OCI-LY7 (cell line): ENCODE measurements around the gene RBM25. TPM values are rescaled to one million over a fixed set of nuclear protein-coding genes. Genes with fewer than 3 reads are reported as not detected.

Source experiments
- BruUV-seq: library from RNA; stranded (reverse); fragments of 400-500 nt; replicated peaks from 2 replicates; lab custom pipeline; 2021; lab: Mats Ljungman, UMichigan
- CTCF ChIA-PET: fragments of 300-600 bp; sonication (Branson Sonifier 250); formaldehyde crosslinking; loops from one replicate; lab custom pipeline; 2022; ENCODE audit warnings: antibody characterized with exemption; ENCODE audit not compliant: unreplicated experiment; lab: Charles Lee
- POLR2A ChIA-PET: fragments of 300-600 bp; sonication (Branson Sonifier 250); formaldehyde crosslinking; loops from one replicate; lab custom pipeline; 2022; ENCODE audit warnings: antibody characterized with exemption; lab: Charles Lee
- DNase-seq: peaks from one replicate; pipeline ENCODE4 v3.0.0-alpha.2; 2015; ENCODE audit warnings: low spot score
- H2AFZ ChIP-seq: fragments of 200-600 bp; sonication (generic), shearing (Covaris generic); 2 replicates; pipeline ENCODE4 v1.6.1; 2014; ENCODE audit warnings: mild to moderate bottlenecking, antibody characterized with exemption, low read length, moderate library complexity
- H3K27ac ChIP-seq: fragments of 200-600 bp; sonication (generic); 2 replicates; pipeline ENCODE4 v1.5.1; 2014; ENCODE audit warnings: mixed run types, low read depth, mild to moderate bottlenecking, moderate library complexity, low read length, inconsistent platforms; ENCODE audit not compliant: poor library complexity, severe bottlenecking
- H3K36me3 ChIP-seq: fragments of 200-600 bp; sonication (generic); 2 replicates; pipeline ENCODE4 v1.6.1; 2014; ENCODE audit warnings: mild to moderate bottlenecking, antibody characterized with exemption, low read length, moderate library complexity, mixed read lengths; ENCODE audit not compliant: insufficient read depth
- H3K4me1 ChIP-seq: fragments of 200-600 bp; sonication (generic); 2 replicates; pipeline ENCODE4 v1.5.1; 2014; ENCODE audit warnings: mild to moderate bottlenecking, low read length; ENCODE audit not compliant: insufficient read depth, poor library complexity, severe bottlenecking
- H3K4me2 ChIP-seq: fragments of 200-600 bp; sonication (generic); 2 replicates; pipeline ENCODE4 v1.6.1; 2014; ENCODE audit warnings: mild to moderate bottlenecking, low read length
- H3K4me3 ChIP-seq: fragments of 200-600 bp; sonication (generic); 2 replicates; pipeline ENCODE4 v1.5.1; 2014; ENCODE audit warnings: mild to moderate bottlenecking, low read depth, low read length; ENCODE audit not compliant: poor library complexity, severe bottlenecking
- H3K79me2 ChIP-seq: fragments of 200-600 bp; sonication (generic); 2 replicates; pipeline ENCODE4 v1.6.1; 2016; ENCODE audit warnings: low read depth, mild to moderate bottlenecking, low read length, moderate library complexity, mixed read lengths; ENCODE audit not compliant: insufficient read depth
- H3K9me2 ChIP-seq: fragments of 200-600 bp; sonication (generic); 2 replicates; pipeline ENCODE4 v1.6.1; 2016; ENCODE audit warnings: mild to moderate bottlenecking, low read length, mixed read lengths; ENCODE audit not compliant: insufficient read depth
- H3K9me3 ChIP-seq: fragments of 200-600 bp; sonication (generic); 2 replicates; pipeline ENCODE4 v1.6.1; 2014; ENCODE audit warnings: mild to moderate bottlenecking, mixed run types, low read length, mixed read lengths
- H4K20me1 ChIP-seq: fragments of 200-600 bp; sonication (generic); 2 replicates; pipeline ENCODE4 v1.6.1; 2014; ENCODE audit warnings: mild to moderate bottlenecking, antibody characterized with exemption, low read length, moderate library complexity, mixed read lengths; ENCODE audit not compliant: insufficient read depth
- EZH2phosphoT487 ChIP-seq: fragments of 200-600 bp; sonication (generic); IDR thresholded peaks from 2 replicates; pipeline ENCODE4 v1.6.1; 2018; ENCODE audit warnings: low read depth, borderline replicate concordance, mild to moderate bottlenecking, mixed run types, antibody characterized with exemption, low read length, moderate library complexity, mixed read lengths
- intact Hi-C: fragments of 100-400 bp; cut with micrococcal nuclease; formaldehyde crosslinking; loops from one replicate; pipeline ENCODE4 v1.10.0; 2022; ENCODE audit not compliant: unreplicated experiment
- total RNA-seq, 2 experiments: library from RNA; depleted of rRNA in 1 of 2; stranded (reverse); fragments of >200 nt in 1 of 2; shearing (Covaris generic) in 1 of 2; gene quantifications; 2 replicates each; pipeline ENCODE4 v1.2.3, GENCODE V29; 2014 to 2022
- TF ChIP-seq, protein P1 (sequence below): fragments of 200-600 bp; sonication (generic); conservative IDR thresholded peaks from 2 replicates; pipeline ENCODE4 v1.5.1; 2014; ENCODE audit warnings: mild to moderate bottlenecking, antibody characterized with exemption, low read length, moderate library complexity, mixed read lengths

RBM25 gene
- total RNA-seq, 2 experiments from 2014 or later, result 70.5 to 120 TPM

- TF ChIP-seq EZH2phosphoT487, result no peak
- TF ChIP-seq, protein P1, sequence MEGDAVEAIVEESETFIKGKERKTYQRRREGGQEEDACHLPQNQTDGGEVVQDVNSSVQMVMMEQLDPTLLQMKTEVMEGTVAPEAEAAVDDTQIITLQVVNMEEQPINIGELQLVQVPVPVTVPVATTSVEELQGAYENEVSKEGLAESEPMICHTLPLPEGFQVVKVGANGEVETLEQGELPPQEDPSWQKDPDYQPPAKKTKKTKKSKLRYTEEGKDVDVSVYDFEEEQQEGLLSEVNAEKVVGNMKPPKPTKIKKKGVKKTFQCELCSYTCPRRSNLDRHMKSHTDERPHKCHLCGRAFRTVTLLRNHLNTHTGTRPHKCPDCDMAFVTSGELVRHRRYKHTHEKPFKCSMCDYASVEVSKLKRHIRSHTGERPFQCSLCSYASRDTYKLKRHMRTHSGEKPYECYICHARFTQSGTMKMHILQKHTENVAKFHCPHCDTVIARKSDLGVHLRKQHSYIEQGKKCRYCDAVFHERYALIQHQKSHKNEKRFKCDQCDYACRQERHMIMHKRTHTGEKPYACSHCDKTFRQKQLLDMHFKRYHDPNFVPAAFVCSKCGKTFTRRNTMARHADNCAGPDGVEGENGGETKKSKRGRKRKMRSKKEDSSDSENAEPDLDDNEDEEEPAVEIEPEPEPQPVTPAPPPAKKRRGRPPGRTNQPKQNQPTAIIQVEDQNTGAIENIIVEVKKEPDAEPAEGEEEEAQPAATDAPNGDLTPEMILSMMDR, result no peak
- no TSS peak for BruUV-seq
- no peak overlapping the region for H3K27ac ChIP-seq
- H3K9me3 ChIP-seq, result no peaks in the 10 kb centered on the region
- no peak overlapping the region for H3K4me3 ChIP-seq
- no peaks in the 10 kb centered on the region for H3K36me3 ChIP-seq
- no peak for DNase-seq
- intact Hi-C loops, result no loop called here
- CTCF ChIA-PET, result no interaction called here
- H4K20me1 ChIP-seq, result no peaks in the 10 kb centered on the region
- peaks cover 4% of the 10 kb centered on the region for H3K4me1 ChIP-seq
- POLR2A ChIA-PET, result interaction anchor here (0.6 to 2.2 kb wide), 3 partner anchors 11 to 952 kb away, joined by 4 to 12 read pairs (median 5); partner anchors contain the start of genes RBM25 and ZFYVE1
- H2AFZ ChIP-seq, result no peak overlapping the region
- no peak overlapping the region for H3K4me2 ChIP-seq
- no peaks in the 10 kb centered on the region for H3K9me2 ChIP-seq
- no peaks in the 10 kb centered on the region for H3K79me2 ChIP-seq
Measured at GRCh38 chr14:73047808-73048207, 10.5 kb upstream of the RBM25 start.

DNA sequence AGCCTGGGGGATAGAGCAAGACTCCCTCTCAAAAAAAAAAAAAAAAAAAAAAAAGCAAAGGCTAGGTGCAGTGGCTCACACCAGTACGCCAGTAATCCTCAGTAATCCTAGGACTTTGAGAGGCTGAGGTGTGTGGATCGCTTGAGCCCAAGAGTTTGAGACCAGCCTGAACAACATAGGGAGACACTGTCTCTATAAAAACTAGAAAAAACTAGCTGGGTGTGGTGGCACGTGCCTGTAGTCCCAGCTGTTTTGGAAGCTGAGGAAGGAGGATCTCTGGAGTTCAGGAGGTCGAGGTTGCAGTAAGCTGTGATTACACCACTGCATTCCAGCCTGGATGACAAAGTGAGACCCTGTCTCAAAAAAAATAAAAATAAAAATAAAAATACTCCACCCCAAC, 8.9 kb upstream of the RBM25 start:
- DNase-seq, result no peak
- H3K4me3 ChIP-seq, result no peak overlapping the region
- H3K27ac ChIP-seq, result no peak overlapping the region
- H3K36me3 ChIP-seq, result no peaks in the 10 kb centered on the region
- peaks cover 4% of the 10 kb centered on the region for H3K4me1 ChIP-seq
- no peaks in the 10 kb centered on the region for H3K9me2 ChIP-seq
- ChIA-PET CTCF (no interaction called here), POLR2A (interaction anchor here (0.6 to 1.5 kb wide), 4 partner anchors 24 to 207 kb away, joined by 3 to 5 read pairs (median 4); no protein-coding TSS in a partner anchor)
- intact Hi-C loops, result no loop called here
- H3K79me2 ChIP-seq, result no peaks in the 10 kb centered on the region
- TF ChIP-seq, protein P1, result no peak
- no peak for TF ChIP-seq EZH2phosphoT487
- no peak overlapping the region for H2AFZ ChIP-seq
- H4K20me1 ChIP-seq, result no peaks in the 10 kb centered on the region
- BruUV-seq, result no TSS peak
- H3K4me2 ChIP-seq, result no peak overlapping the region
- H3K9me3 ChIP-seq, result no peaks in the 10 kb centered on the region

GRCh38 chr14:73055251-73055650, 3.1 kb upstream of the RBM25 start:
- ChIA-PET POLR2A (interaction anchor here (0.8 kb wide), 1 partner anchor 13 kb away, joined by 5 read pairs; no protein-coding TSS in a partner anchor), CTCF (no interaction called here)
- Histone ChIP-seq H3K79me2 (peaks cover 25% of the 10 kb centered on the region), H2AFZ (no peak overlapping the region), H3K27ac (no peak overlapping the region), H3K4me3 (no peak overlapping the region), H3K36me3 (peaks cover 4% of the 10 kb centered on the region), H3K4me1 (peaks cover 14% of the 10 kb centered on the region), H3K9me2 (no peaks in the 10 kb centered on the region), H3K9me3 (no peaks in the 10 kb centered on the region), H3K4me2 (no peak overlapping the region), H4K20me1 (peaks cover 5% of the 10 kb centered on the region; the same call in 1 of the 2 replicates)
- intact Hi-C loops, result loop anchor here (5.0 kb wide), 1 partner anchor 402 kb away; the partner anchor contains the start of gene NUMB
- TF ChIP-seq, protein P1, result no peak
- no peak for TF ChIP-seq EZH2phosphoT487
- DNase-seq, result no peak
- BruUV-seq, result no TSS peak
